ENCODE results near the gene NTF3.

Gene NTF3

DNA sequence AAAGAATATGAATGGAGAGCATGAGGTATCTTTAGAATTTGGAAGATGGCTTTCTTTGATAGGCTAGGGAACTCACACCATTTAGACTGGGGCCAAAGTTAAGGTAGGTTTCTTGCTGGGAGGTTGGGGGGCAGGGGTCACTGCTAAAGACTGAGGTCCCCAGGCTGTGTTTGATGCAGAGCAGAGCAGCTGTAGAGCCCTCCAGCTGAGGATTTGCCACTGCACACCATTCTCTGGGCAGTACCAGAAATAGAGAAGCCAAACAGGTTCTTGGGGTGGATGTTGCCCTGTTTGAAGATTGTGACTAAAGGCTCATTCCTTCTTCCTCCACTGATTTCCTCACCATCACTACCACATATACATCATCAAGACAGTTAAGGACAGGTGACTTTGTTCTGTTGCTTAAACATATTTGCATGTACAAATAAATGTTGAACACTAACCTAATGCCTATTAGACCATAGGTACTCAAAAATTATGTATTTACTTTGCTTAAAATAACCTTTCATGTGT is 7.9 kb downstream of the NTF3 start:
- TF ChIP-seq, protein P1, sequence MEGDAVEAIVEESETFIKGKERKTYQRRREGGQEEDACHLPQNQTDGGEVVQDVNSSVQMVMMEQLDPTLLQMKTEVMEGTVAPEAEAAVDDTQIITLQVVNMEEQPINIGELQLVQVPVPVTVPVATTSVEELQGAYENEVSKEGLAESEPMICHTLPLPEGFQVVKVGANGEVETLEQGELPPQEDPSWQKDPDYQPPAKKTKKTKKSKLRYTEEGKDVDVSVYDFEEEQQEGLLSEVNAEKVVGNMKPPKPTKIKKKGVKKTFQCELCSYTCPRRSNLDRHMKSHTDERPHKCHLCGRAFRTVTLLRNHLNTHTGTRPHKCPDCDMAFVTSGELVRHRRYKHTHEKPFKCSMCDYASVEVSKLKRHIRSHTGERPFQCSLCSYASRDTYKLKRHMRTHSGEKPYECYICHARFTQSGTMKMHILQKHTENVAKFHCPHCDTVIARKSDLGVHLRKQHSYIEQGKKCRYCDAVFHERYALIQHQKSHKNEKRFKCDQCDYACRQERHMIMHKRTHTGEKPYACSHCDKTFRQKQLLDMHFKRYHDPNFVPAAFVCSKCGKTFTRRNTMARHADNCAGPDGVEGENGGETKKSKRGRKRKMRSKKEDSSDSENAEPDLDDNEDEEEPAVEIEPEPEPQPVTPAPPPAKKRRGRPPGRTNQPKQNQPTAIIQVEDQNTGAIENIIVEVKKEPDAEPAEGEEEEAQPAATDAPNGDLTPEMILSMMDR (IDR thresholded peaks at IDR 0.05; ENCODE audit: poor library complexity, severe bottlenecking) = no peak
- H3K27me3 ChIP-seq (ENCODE audit: insufficient read depth, poor library complexity, severe bottlenecking) = peaks cover 12% of the 10 kb centered on the region

DNA sequence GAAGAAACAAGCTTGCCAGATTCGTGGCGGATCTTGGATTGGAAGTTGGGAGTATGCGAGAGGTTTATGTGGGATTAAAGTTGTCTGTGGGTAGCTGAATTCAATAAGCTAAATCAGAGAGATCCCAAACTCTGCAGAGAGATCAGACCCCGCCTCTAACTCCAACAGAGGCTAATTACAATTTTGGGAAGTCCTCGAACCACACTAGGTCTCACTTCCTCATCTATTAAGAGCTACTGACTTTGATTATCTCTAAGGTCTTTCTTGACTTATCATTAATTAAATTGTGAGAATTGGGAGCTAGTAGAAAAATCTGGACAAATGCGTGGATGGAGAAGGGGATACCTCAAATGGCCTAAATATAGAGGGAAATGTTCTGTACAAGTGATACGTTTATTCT is 9.1 kb downstream of the NTF3 start:
- no peaks in the 10 kb centered on the region for H3K36me3 ChIP-seq (ENCODE audit: low read depth)
- TF ChIP-seq, protein P1 (IDR thresholded peaks at IDR 0.05; ENCODE audit: poor library complexity, severe bottlenecking) = no peak

More for the DNA sequence above, 7.9 kb downstream of the NTF3 start:
- ATAC-seq (ENCODE audit: low read depth) = no peak
- Histone ChIP-seq H3K4me1 (ENCODE audit: insufficient read depth, poor library complexity, severe bottlenecking) (no peaks in the 10 kb centered on the region), H3K4me3 (ENCODE audit: severe bottlenecking) (no peak overlapping the region), H3K36me3 (ENCODE audit: low read depth) (no peaks in the 10 kb centered on the region), H3K27ac (ENCODE audit: poor library complexity, severe bottlenecking) (no peak overlapping the region), H3K9me3 (ENCODE audit: severe bottlenecking) (no peaks in the 10 kb centered on the region)
- no peak for DNase-seq (ENCODE audit: low spot score)

GRCh38 chr12:5441497-5442236 is 9.8 kb downstream of the NTF3 start:
- H3K27ac ChIP-seq (ENCODE audit: poor library complexity, severe bottlenecking) = no peak overlapping the region
- TF ChIP-seq, protein P1 (IDR thresholded peaks at IDR 0.05; ENCODE audit: poor library complexity, severe bottlenecking) = no peak
- no peaks in the 10 kb centered on the region for H3K27me3 ChIP-seq (ENCODE audit: insufficient read depth, poor library complexity, severe bottlenecking)
- DNase-seq (ENCODE audit: low spot score) (no peak), ATAC-seq (ENCODE audit: low read depth) (no peak)
- H3K36me3 ChIP-seq (ENCODE audit: low read depth) = no peaks in the 10 kb centered on the region
- H3K4me1 ChIP-seq (ENCODE audit: insufficient read depth, poor library complexity, severe bottlenecking) = no peaks in the 10 kb centered on the region
- no peak overlapping the region for H3K4me3 ChIP-seq (ENCODE audit: severe bottlenecking)
- no peaks in the 10 kb centered on the region for H3K9me3 ChIP-seq (ENCODE audit: severe bottlenecking)

More for the DNA sequence above, 9.1 kb downstream of the NTF3 start:
- ATAC-seq (ENCODE audit: low read depth) (no peak), DNase-seq (ENCODE audit: low spot score) (no peak)
- H3K9me3 ChIP-seq (ENCODE audit: severe bottlenecking) = no peaks in the 10 kb centered on the region
- H3K4me3 ChIP-seq (ENCODE audit: severe bottlenecking) = no peak overlapping the region
- H3K4me1 ChIP-seq (ENCODE audit: insufficient read depth, poor library complexity, severe bottlenecking) = no peaks in the 10 kb centered on the region
- H3K27ac ChIP-seq (ENCODE audit: poor library complexity, severe bottlenecking) = no peak overlapping the region
- H3K27me3 ChIP-seq (ENCODE audit: insufficient read depth, poor library complexity, severe bottlenecking) = peaks cover 1% of the 10 kb centered on the region

- DNase-seq (ENCODE audit: low spot score) (no peak), ATAC-seq (ENCODE audit: low read depth) (peak; percentile 67)
- Histone ChIP-seq H3K27ac (ENCODE audit: poor library complexity, severe bottlenecking) (no peak overlapping the region), H3K4me1 (ENCODE audit: insufficient read depth, poor library complexity, severe bottlenecking) (no peaks in the 10 kb centered on the region), H3K36me3 (ENCODE audit: low read depth) (no peaks in the 10 kb centered on the region), H3K9me3 (ENCODE audit: severe bottlenecking) (no peaks in the 10 kb centered on the region), H3K27me3 (ENCODE audit: insufficient read depth, poor library complexity, severe bottlenecking) (peaks cover 2% of the 10 kb centered on the region), H3K4me3 (ENCODE audit: severe bottlenecking) (no peak overlapping the region)
- TF ChIP-seq, protein P1 (IDR thresholded peaks at IDR 0.05; ENCODE audit: poor library complexity, severe bottlenecking) = peak; percentile 59
Measured at GRCh38 chr12:5442251-5443006, 10.5 kb downstream of the NTF3 start.

Measured in RWPE2 (cell line).